ENCODE results near the gene RPL15.
A peak's percentile ranks its signal among the peaks of the same experiment; 100 is the strongest.

The RPL15 gene

DNA sequence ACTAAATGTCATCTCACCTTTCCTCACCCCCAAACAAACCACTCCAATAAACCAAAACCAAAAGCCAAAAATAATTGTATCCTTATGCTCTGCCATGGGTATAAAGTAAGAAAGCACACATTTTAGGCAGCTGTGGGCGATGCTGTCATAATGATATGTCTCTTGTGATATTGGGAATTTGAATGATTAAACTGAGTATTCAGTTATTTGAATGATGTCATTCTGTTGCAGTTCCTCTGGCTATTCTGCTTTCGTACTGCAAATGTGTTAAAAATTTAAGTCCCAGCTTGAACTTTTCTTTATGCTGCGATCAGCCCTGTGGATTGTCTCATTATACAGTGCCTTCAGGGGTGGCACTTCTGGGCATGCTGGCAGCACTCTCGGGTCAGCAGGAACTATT lies 17.3 kb downstream of the RPL15 start:
- DNase-seq = no peak

DNA sequence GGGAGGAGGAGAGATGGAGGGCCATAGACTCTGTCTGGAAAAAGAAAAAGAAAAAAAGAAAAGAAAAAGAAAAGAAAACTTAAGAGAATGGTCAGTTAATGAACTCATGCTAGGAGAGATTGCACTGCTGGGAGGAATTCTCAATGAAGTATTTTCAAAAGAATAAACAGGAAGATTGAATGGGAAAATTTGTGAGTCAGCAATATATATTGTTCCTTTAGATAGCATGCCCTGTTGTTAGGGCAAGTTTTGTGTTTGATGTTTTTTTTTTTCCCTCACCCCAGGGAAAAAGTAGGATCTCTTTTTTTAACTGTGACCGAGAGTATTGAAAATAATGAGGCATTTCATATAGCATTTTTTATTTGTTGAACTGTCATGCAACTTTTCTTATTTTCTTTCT lies 20.4 kb downstream of the RPL15 start:
- DNase-seq = no peak

GRCh38 chr3:23938688-23939087 lies 21.8 kb downstream of the RPL15 start:
- DNase-seq = no peak

DNA sequence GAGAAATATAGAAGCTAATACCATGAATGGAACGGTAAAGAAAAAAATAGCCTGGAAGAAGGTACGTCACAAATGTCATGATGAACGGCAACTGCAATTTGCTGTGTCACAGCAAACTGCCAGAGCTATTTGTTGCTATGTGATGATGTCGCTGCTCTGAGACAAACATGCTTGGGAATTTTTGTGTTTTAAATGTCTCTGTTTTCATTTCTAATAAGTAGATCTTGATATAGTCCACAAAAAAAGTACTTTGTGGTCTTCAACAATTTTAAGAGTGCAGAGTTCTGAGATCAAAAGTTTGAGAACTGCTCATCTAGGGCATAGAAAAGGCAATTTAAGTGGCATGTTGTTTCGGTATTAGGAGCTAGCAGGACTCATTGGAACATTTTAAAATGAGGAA lies 23.8 kb downstream of the RPL15 start:
- no peak for DNase-seq

DNA sequence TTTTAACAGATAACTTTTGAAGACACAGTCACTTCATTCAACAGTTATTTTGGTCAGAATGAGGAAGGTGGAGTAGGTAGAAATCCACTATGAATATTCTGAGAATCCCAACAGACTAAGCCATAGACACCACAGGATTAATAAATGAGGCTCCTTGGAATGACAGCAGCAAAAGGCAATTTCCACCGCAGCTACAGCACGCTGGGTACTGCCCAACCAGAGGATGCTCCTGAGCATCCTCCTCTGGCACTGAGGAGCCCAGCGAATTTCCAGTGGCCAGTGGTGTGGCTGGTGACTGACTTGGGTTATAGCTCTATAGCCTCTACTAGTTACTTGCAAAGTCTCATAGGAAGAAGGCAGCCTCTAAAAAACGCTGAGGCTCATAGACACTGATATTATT lies 24.5 kb downstream of the RPL15 start:
- DNase-seq = no peak

GRCh38 chr3:23942546-23942945 lies 25.6 kb downstream of the RPL15 start:
- DNase-seq = no peak

DNA sequence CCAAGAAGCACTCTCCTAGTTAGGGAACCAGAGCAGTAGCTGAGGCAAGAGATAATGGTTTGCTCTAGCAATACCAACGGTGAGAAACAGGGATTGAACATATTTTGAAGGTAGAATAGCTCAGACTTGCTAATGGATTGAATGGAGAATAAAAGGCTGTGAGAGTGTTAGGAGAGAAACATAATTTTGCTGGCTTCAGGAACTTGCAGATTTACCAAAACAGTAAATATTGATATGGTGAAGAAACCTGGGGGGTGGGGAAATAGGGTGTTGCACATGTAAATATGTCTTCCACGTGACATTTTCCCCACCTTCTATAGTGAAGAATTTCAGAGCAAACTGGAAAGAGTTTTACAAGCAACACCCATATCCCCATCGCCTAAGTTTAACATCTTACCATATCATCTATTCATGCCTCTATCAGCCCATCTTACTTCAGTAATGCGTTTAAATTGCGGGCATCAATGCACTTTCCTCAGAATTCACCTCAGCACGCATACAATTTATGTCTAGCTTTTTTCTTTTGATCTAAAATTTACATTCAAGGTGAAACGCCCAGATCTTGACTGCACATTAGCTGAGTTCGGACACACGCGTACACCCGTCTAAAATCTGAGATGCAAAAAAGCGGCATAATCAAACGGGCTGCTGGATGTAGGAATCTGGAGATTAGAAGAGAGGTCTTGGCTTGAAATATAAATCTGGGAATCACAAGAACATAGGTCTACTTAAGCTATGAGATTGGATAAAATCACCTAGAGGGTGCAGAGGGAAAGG lies 27.3 kb downstream of the RPL15 start:
- no peak for DNase-seq

DNA sequence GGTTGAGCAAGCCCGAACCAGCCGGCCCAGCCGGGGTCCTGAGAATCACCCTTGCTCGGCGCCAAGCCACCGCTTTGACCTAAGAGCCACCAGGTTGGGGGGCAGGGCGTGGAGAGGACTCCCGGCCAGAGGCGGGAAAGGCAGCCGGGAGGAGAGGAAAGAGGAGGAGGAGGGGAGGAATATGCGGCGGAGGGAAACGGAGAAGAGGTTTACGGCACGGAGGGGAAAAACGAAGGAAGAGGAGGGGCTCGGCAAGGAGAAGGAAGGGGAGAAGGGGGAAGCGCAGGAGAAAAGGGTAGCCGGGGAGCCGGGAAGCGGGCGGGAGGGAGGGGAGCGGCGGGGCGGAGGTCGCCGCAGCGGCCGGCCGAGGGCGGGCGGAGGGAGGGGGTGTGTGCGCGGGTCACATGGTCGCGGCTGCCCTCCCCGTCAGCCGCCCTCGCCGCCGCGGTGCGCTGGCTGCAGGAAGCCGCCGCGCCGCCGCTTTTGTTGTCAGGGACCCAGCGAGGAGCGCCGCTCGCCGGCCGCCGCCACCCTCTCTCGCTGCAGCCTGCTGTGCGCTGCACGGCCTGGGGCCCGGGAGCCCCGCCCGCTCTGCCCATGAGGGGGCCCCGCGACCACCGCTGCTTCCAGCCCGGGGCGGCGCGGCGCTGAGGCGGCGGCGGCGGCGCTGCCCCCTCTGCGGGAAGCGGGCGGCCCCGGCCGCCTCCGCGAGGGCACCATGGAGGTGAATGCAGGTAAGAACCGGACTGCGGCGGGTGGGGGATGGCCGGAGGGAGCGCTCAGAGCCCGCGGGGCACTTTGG lies 28.1 kb downstream of the RPL15 start, which contains the start of gene NR1D2:
TSS of gene NR1D2 (plus strand) at position 426 of the 802 bp plus-strand sequence. CDS start at position 719, 293 bp downstream.
- no peak for DNase-seq

DNA sequence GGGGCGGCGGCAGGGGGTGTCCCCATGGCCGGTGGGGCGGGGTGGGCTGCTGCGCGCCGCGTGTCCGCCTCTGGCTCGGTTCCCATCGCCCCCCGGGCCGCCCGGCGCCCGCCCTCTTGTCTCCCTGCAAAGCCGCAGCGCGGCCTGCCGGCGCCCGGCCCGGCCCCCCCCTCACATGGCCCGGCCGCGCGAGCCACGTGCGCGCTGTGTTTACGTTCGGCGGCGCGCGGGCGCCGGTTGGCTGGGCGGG lies 28.7 kb downstream of the RPL15 start:
- DNase-seq = no peak

DNA sequence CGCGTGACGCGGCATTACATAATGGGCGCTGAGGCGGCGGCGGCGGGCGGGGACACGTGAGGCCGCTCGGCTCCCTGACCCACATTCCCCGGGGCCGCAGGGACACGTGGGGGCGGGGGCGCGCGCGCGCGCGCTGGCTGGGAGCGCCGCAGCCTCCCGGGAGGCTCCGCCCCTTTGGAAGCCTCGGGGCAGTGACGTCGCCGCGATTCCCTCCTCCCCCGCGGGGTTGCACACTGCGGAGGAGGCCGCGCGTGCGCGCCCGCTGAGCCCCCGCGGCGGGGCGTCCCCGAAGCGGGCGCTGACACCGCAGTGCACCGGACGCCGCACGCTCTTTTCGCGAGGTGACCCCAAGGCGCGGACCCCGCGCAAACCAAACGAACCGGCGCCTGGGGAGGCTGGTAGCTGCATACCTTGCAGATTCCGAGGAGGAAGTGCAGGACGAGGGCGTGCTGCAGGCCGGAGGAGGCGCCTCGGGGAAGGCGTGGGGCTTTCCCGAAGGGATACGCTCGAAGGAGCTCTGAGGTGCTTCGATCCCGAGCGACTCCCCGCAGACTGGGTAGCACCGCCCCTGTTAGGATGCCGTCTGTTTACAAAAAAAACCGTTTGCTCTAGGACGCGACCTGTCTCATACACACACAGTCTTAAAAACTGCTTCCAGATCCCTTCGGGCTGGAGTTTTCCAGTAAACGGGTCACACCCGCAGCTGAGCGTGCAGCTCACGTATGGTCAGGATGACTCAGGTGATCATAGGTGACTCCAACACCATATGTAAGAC lies 29.2 kb downstream of the RPL15 start:
- peak; percentile 83 for DNase-seq

DNA sequence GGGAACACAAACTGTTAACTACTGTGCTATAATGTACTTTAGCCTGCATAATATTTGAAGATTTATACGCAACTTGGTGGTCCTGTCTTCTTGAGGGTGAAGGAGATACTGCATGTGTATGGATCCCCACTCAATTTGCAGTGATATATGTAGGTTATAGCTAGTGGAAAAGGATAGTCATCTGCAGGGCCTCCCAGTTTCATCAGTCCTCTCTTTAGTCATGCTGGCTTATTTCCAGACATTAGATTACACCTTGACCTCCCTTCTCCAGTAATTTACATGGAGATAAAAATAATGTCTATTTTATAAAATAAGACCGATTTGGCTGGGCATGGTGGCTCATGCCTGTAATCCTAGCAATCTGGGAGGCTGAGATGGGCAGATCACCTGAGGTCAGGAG lies 31.8 kb downstream of the RPL15 start:
- DNase-seq = no peak

DNA sequence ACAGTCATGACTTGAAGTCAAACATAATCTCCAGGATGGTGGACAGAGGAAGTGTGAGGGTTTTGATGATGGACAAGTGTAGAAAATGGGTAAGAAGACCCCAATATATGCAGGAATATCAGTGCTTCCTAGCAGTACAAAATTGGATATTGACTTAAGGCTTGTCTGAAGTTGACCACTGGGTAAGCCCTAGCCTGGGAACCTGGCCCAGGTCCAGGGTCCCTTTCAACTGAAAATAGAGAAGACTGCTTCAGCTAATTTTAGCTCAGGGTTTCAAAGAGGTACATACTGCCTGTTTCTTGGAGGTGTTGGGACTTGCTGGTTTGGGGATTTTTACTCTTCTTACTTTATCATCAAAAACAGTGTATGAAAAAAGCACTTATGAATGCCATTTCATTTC lies 32.9 kb downstream of the RPL15 start:
- no peak for DNase-seq

DNA sequence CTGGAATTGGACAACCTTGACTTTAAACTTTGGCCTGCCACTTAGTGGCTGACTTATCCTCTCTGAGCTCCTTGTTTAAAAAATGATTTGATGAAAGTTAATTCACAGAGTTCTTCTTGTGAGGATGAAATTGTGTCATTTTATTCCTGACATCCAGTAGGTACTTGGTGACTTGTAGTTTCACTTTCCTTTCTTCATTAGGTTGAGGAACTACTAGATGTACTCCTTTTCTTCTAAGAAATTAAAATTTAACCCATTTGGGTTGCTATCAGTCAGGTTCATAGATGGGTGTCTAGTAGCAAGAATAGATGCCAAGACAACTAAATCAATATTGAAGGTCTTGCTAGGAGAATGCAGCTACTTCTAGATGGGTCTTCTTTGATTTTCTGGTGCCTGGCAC lies 33.4 kb downstream of the RPL15 start:
- DNase-seq = no peak

GRCh38 chr3:23952646-23953045 lies 35.7 kb downstream of the RPL15 start:
- no peak for DNase-seq

GRCh38 chr3:23953523-23953922 lies 36.6 kb downstream of the RPL15 start:
- no peak for DNase-seq

- DNase-seq = no peak
Measured at GRCh38 chr3:23954144-23954543, 37.2 kb downstream of the RPL15 start.

DNA sequence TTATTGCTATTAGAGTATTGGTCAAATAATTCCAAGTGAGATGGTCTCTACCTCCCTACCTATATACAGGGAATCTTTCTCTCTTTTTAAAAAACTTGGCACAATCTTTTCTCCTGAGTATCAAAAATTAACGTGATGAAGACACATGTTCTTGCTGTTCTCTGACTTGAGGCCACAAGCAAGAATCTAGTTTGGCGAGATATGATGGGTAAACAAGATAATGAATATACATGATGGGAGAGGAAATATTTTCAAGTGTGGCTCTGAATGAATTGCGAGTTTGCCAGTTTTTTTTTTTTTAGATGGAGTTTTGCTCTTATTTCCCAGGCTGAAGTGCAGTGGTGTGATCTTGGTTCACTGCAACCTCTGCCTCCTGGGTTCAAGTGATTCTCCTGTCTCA lies 39.8 kb downstream of the RPL15 start:
- DNase-seq = no peak

DNA sequence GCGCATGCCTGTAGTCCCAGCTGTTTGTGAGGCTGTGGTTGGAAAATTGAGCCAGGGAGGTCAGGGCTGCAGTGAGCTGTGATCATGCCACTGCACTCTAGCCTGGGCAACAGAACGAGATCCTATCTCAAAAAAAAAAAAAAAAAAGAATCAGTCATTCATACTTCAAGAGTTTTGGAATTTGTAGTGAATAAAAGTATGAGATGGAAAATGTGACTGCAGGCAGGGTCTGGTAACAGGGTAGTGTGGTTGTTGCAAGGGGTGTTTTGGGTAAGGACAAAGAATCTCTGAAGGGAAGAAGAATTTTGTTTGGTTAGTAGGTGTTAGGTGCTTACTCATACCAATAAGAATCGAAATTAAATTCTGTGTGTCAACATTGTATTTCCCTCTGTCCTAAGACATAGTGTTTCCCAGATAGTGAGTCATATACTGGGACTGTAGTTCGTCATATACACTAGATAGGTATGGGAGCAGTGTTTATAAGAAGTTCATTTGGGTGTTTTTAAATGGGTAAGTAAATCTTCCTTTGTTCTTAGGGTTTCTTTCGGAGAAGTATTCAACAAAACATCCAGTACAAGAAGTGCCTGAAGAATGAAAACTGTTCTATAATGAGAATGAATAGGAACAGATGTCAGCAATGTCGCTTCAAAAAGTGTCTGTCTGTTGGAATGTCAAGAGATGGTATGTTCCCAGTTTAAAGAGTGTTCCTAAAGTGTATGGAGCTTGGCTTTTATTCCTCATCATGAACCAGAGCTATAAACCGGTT lies 42.4 kb downstream of the RPL15 start:
- no peak for DNase-seq

DNA sequence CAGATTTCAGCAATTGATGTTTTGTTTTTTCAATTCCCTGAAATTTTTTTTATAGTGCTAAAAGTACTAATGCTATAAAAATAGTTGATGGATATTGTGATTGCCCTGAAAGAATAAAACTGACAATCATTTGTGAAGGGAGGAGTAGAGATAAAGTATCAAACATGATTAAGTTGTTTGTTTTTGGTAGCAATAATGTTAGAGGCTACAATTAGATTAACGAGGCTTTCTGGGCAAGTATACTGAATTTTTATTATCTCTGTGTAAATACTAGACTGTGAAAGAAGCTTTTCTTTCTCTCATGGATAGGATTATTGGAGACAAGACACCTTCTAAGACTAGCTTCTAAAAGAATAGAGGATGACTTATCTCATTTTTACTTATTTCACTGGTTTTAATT lies 43.7 kb downstream of the RPL15 start:
- DNase-seq = no peak

- DNase-seq = no peak
Measured at GRCh38 chr3:23961066-23961465, 44.1 kb downstream of the RPL15 start.

- DNase-seq = no peak
Measured at GRCh38 chr3:23961913-23962312, 45.0 kb downstream of the RPL15 start.

GRCh38 chr3:23964537-23965235 lies 47.8 kb downstream of the RPL15 start:
- no peak for DNase-seq
